B cell (primary cell): ENCODE results near the gene COG3. TPM values are rescaled to one million over a fixed set of nuclear protein-coding genes. Genes with fewer than 3 reads are reported as not detected.

Experiments used
- ATAC-seq: fragments of 200-7000 bp; cut with Tn5 transposase; one replicate; pipeline ENCODE4 v1.10.0; 2021; ENCODE audit warnings: low read depth, mild to moderate bottlenecking, moderate number of reproducible peaks, moderate library complexity
- CTCF ChIA-PET: fragments of 350-600 bp; sonication (Branson Sonifier 250); formaldehyde crosslinking; loops from one replicate; lab custom pipeline; 2021; ENCODE audit warnings: antibody characterized with exemption, inconsistent platforms; lab: Charles Lee
- POLR2A ChIA-PET: fragments of 350-600 bp; sonication (Branson Sonifier 250); formaldehyde crosslinking; loops from one replicate; lab custom pipeline; 2021; ENCODE audit warnings: antibody characterized with exemption; lab: Charles Lee
- DNase-seq: peaks from one replicate; pipeline ENCODE4 v3.0.0; 2013
- H2AFZ ChIP-seq: 2 replicates; pipeline ENCODE4 v1.6.1; 2012; ENCODE audit warnings: mild to moderate bottlenecking, low read depth, low read length; ENCODE audit not compliant: insufficient read depth, poor library complexity, severe bottlenecking
- H3K27ac ChIP-seq, 2 donors: 1 replicate in 1 of 2; 2 replicates in 1 of 2; pipeline ENCODE4 v1.5.1; 2012 to 2013; ENCODE audit warnings: low read length in 2 of 2, mild to moderate bottlenecking in 2 of 2, moderate library complexity in 1 of 2
- H3K27me3 ChIP-seq, 4 experiments: fragments of 200-600 bp in 1 of 4; sonication (generic) in 1 of 4; replicated peaks in 1 of 4; 1 replicate in 2 of 4; 2 replicates in 2 of 4; pipeline versions ENCODE4 v1.6.1 to v1.7.0; 2013 to 2016; ENCODE audit warnings: low read length in 3 of 4, mild to moderate bottlenecking in 2 of 4, mixed read lengths in 1 of 4, moderate library complexity in 1 of 4; ENCODE audit not compliant: insufficient read depth in 4 of 4, control insufficient read depth in 3 of 4; ENCODE audit errors: control extremely low read depth in 1 of 4
- H3K36me3 ChIP-seq, 2 experiments: replicated peaks in 1 of 2; 1 replicate in 1 of 2; 2 replicates in 1 of 2; pipeline versions ENCODE4 v1.6.1 to v1.7.1; 2013; ENCODE audit warnings: low read length in 1 of 2; ENCODE audit not compliant: insufficient read depth in 2 of 2, control insufficient read depth in 1 of 2; ENCODE audit errors: control extremely low read depth in 1 of 2, extremely low read depth in 1 of 2
- H3K4me1 ChIP-seq, 2 donors: fragments of 200-600 bp in 1 of 2; sonication (generic) in 1 of 2; 1 replicate in 1 of 2; 2 replicates in 1 of 2; pipeline versions ENCODE4 v1.5.1 to v1.6.1; 2013 to 2017; ENCODE audit warnings: low read length in 2 of 2; ENCODE audit not compliant: control insufficient read depth in 2 of 2, insufficient read depth in 2 of 2
- H3K4me2 ChIP-seq: replicated peaks from 2 replicates; pipeline ENCODE3; 2012; ENCODE audit warnings: mild to moderate bottlenecking, low read depth, low read length; ENCODE audit not compliant: poor library complexity, severe bottlenecking
- H3K4me3 ChIP-seq, 5 experiments: fragments of 200-600 bp in 1 of 5; sonication (generic) in 1 of 5; 1 replicate in 3 of 5; 2 replicates in 2 of 5; pipeline versions ENCODE4 v1.5.1 to v1.7.0; 2011 to 2016; ENCODE audit warnings: low read length in 4 of 5, mild to moderate bottlenecking in 4 of 5, low read depth in 2 of 5, control low read depth in 1 of 5, moderate library complexity in 1 of 5; ENCODE audit not compliant: insufficient read depth in 1 of 5; ENCODE audit errors: control extremely low read depth in 1 of 5, extremely low read depth in 1 of 5
- H3K79me2 ChIP-seq: fragments of 200-600 bp; sonication (generic); one replicate; pipeline ENCODE4 v1.6.0; 2016; ENCODE audit warnings: low read length; ENCODE audit not compliant: control insufficient read depth, insufficient read depth
- H3K9ac ChIP-seq: fragments of 200-600 bp; sonication (generic); 2 replicates; pipeline ENCODE4 v1.6.1; 2017; ENCODE audit warnings: mild to moderate bottlenecking, low read length, moderate library complexity
- H3K9me3 ChIP-seq, 3 donors: one replicate each; pipeline versions ENCODE4 v1.6.1 to v1.7.1; 2013; ENCODE audit warnings: low read length in 2 of 3; ENCODE audit not compliant: control insufficient read depth in 2 of 3, insufficient read depth in 1 of 3; ENCODE audit errors: control extremely low read depth in 1 of 3
- H4K20me1 ChIP-seq: 2 replicates; pipeline ENCODE4 v1.6.0; 2012; ENCODE audit warnings: mild to moderate bottlenecking, low read length; ENCODE audit not compliant: insufficient read depth, control insufficient read depth, poor library complexity, severe bottlenecking
- H3K27ac Mint-ChIP-seq: one replicate; pipeline ENCODE4 v1.8.0; 2021; ENCODE audit warnings: mixed read lengths
- H3K27me3 Mint-ChIP-seq: one replicate; pipeline ENCODE4 v1.8.0; 2021; ENCODE audit warnings: mixed read lengths
- H3K4me1 Mint-ChIP-seq: one replicate; pipeline ENCODE4 v1.8.0; 2021; ENCODE audit warnings: mixed read lengths
- H3K4me3 Mint-ChIP-seq: one replicate; pipeline ENCODE4 v1.8.0; 2021; ENCODE audit warnings: mixed read lengths
- H3K9me3 Mint-ChIP-seq: one replicate; pipeline ENCODE4 v1.8.0; 2022; ENCODE audit warnings: mixed read lengths; ENCODE audit not compliant: insufficient read depth
- CTCF ChIP-seq: fragments of 200-600 bp; IDR thresholded peaks from one replicate; pipeline ENCODE4 v1.8.0; 2022; ENCODE audit warnings: antibody characterized with exemption, mild to moderate bottlenecking
- EZH2 ChIP-seq: IDR thresholded peaks from 2 replicates; pipeline ENCODE4 v1.6.1; 2012; ENCODE audit warnings: borderline replicate concordance, low read depth, mild to moderate bottlenecking, moderate library complexity, low read length; ENCODE audit not compliant: insufficient read depth, poor library complexity, severe bottlenecking
- WGBS: methylation state at CpG from one replicate; pipeline ENCODE4 v1.1.5; 2013; ENCODE audit warnings: missing lambda C conversion rate; ENCODE audit not compliant: insufficient coverage; 5-methylcytosine and 5-hydroxymethylcytosine counted together
- intact Hi-C: fragments of 100-400 bp; cut with micrococcal nuclease; formaldehyde crosslinking; loops from one replicate; pipeline ENCODE4 v1.10.0; 2022
- polyA plus RNA-seq: library from polyadenylated mRNA; depleted of rRNA; stranded (reverse); fragments of >200 nt; gene quantifications from 2 replicates; pipeline ENCODE4 v1.2.3, GENCODE V29; 2012
- total RNA-seq, 2 donors: library from RNA; stranded (reverse); fragments of 120-200 nt in 1 of 2; gene quantifications; 1 replicate in 1 of 2; 2 replicates in 1 of 2; pipeline versions ENCODE4 v1.2.3 to v1.2.4, GENCODE V29; 2013 to 2022

The COG3 gene
- total and polyA plus RNA-seq, 2 donors (not counting 1 experiment from before 2014, with no cell fraction given), result 29.5 to 37.3 TPM

- Histone ChIP-seq H3K4me3 (no peak overlapping the region), H3K79me2 (no peaks in the 10 kb centered on the region), H3K4me1 (no peaks in the 10 kb centered on the region), H4K20me1 (no peaks in the 10 kb centered on the region), H3K9ac (no peak overlapping the region), H3K36me3 (peaks cover 4 to 69% of the 10 kb centered on the region in 2 experiments), H2AFZ (no peak overlapping the region), H3K9me3 (no peaks in the 10 kb centered on the region), H3K27me3 (no peaks in the 10 kb centered on the region), H3K4me2 (no peak overlapping the region), H3K27ac (no peak overlapping the region)
- intact Hi-C loops, result no loop called here
- POLR2A ChIA-PET, result no interaction called here
- WGBS, result no CpG with 5 or more reads among the region's 4 CpGs
- Mint-ChIP-seq H3K27me3 (no peaks in the 10 kb centered on the region), H3K27ac (no peak overlapping the region), H3K9me3 (no peaks in the 10 kb centered on the region), H3K4me1 (no peaks in the 10 kb centered on the region), H3K4me3 (no peak overlapping the region)
- CTCF ChIA-PET, result interaction anchor here (2.0 kb wide), 1 partner anchor 10 kb away, joined by 10 read pairs; no protein-coding TSS in a partner anchor
- ATAC-seq (no peak), DNase-seq (no peak)
- TF ChIP-seq CTCF (no peak), EZH2 (no peak)
Observed at GRCh38 chr13:45519493-45519892, 54.8 kb downstream of the COG3 start.

- CTCF ChIA-PET, result no interaction called here
- 100% methylated on average over 2 of the region's 4 CpGs for WGBS
- H3K4me1 ChIP-seq, result no peaks in the 10 kb centered on the region
- H3K9ac ChIP-seq, result no peak overlapping the region
- peaks cover under 1 to 67% of the 10 kb centered on the region in 2 experiments for H3K36me3 ChIP-seq
- POLR2A ChIA-PET, result no interaction called here
- no peaks in the 10 kb centered on the region for H3K9me3 ChIP-seq
- H3K9me3 Mint-ChIP-seq, result no peaks in the 10 kb centered on the region
- no peaks in the 10 kb centered on the region for H3K27me3 Mint-ChIP-seq
- no peak overlapping the region for H3K27ac ChIP-seq
- H3K4me1 Mint-ChIP-seq, result no peaks in the 10 kb centered on the region
- H3K4me2 ChIP-seq, result no peak overlapping the region
- no peak overlapping the region for H2AFZ ChIP-seq
- TF ChIP-seq EZH2 (no peak), CTCF (no peak)
- H3K79me2 ChIP-seq, result no peaks in the 10 kb centered on the region
- no peak overlapping the region for H3K4me3 Mint-ChIP-seq
- DNase-seq (no peak), ATAC-seq (no peak)
- no peak overlapping the region for H3K27ac Mint-ChIP-seq
- no peak overlapping the region for H3K4me3 ChIP-seq
- no peaks in the 10 kb centered on the region for H4K20me1 ChIP-seq
- H3K27me3 ChIP-seq, result no peaks in the 10 kb centered on the region
- intact Hi-C loops, result no loop called here
Observed at GRCh38 chr13:45521297-45521696, 56.6 kb downstream of the COG3 start.
